ENCODE data around the gene TRMT1.

GRCh38 chr19:13097033-13097462 lies 19.5 kb downstream of the TRMT1 start:
- TF ChIP-seq CTCF (conservative IDR thresholded peaks at IDR 0.05; ENCODE audit: low read depth, low read length) (no peak), EZH2 (IDR thresholded peaks at IDR 0.05; ENCODE audit: borderline replicate concordance, low read depth, low read length, poor library complexity, severe bottlenecking) (no peak)
